Activated T-helper 9 cell treated with anti-CD3 and anti-CD28 coated beads, Interleukin-2, amount 50 U/mL, for 16 hours (primary cell): ENCODE measurements around the gene COL5A3.
"Not testable (repeated sequence)": the region's sequence is repeated elsewhere in the genome, so short reads cannot be mapped to it uniquely, and the experiment has no call there.

Experiments used
- DNase-seq: peaks from one replicate; pipeline ENCODE4 v3.0.0-alpha.2; 2020; ENCODE audit warnings: low read depth

The COL5A3 gene

GRCh38 chr19:9971166-9971897 is 39.0 kb downstream of the COL5A3 start:
- DNase-seq: no peak

- no peak for DNase-seq
Measured at GRCh38 chr19:9970481-9970880, 39.8 kb downstream of the COL5A3 start.

- no peak for DNase-seq
Measured at GRCh38 chr19:9969688-9969975, 40.7 kb downstream of the COL5A3 start.

GRCh38 chr19:9968820-9969687 is 41.2 kb downstream of the COL5A3 start:
- DNase-seq: no peak

GRCh38 chr19:9967326-9967725 is 43.0 kb downstream of the COL5A3 start:
- DNase-seq: no peak

DNA sequence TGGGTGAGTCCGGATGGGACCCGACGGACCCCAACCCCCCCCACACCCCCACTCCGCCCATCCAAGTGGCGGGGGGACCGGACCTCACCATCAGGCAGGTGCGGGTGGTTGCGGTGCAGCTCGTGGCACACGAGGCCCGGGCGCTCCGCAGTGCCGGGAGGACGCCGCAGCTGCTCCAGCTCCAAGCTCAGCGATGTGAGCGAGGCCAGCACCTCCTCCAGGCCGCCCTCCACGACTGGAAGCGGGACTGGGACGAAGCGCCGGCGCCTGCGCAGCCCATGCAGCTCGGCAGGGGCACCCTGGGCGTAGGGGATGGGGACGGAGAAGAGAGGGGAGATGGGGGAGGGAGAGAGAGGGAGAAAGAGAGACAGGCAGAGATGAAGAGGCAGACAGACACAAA is 43.9 kb downstream of the COL5A3 start:
- DNase-seq: no peak

DNA sequence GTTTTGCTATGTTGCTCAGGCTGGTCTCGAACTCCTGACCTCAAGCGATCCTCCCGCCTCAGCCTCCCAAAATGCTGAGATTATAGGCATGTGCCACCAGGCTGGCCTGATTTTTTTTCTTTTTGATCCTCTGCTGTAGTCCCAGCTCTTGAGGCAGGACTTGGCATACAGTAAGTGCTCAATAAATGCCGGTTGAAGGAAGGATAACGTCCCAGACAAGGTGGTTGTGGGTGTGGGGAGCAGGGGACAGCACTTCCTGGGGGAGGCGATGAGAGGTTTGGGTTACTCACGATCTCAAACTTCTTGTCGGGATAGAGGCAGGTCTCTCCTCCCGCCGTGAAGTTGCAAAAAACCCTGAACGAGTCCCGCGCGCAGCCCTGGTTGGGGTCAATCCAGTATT is 44.3 kb downstream of the COL5A3 start:
- DNase-seq: no peak

DNA sequence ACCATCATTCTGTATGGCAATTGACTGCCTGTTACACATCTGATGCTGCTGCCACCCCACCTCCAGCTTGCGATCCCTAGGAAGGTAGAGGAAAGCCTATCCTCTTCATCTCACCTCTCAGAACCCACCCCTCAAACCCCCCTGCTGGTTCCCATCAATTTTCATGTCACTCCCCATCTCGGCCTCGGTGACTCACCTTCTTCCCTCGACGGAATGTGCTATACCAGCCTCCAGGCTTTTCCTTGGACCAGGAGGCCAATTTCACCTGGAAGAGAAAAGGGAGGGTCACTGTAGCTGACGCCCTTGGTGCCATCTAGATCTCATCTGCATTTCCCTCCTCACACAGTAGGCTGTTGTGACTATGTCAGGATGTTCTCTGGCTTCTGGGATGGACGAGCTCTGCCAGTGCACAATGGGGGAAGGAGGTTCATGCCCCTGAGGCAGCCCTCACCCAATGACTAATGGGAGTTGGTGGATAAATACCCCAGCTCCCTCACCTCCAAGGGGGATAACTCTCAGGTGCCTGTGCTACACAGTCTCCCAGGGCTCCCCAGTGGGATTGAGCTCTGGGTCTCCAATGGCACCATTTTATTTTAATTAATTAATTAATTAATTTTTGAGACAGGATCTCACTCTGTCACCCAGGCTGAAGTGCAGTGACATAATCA is 47.5 kb downstream of the COL5A3 start:
- no peak for DNase-seq

- no peak for DNase-seq
Measured at GRCh38 chr19:9961103-9961502, 49.2 kb downstream of the COL5A3 start.

DNA sequence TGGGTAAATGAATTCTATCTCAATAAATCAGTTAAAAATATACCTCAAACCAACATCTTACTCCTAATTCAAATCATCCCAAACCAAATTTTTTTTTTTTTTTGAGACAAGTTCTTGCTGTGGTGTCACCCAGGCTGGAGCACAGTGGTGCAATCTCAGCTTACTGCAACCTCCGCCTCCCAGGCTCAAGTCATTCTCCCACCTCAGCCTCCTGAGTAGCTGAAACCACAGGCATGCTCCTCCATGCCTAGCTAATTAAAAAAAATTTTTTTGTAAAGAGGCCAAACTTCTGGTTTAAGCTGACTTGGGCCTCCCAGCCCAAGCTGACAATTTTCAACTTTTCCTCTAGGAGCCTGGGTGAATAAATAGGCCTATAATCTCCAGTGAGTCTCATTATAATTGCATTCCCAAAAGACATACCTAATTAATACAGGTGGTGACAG is 51.9 kb downstream of the COL5A3 start:
- DNase-seq: no peak

DNA sequence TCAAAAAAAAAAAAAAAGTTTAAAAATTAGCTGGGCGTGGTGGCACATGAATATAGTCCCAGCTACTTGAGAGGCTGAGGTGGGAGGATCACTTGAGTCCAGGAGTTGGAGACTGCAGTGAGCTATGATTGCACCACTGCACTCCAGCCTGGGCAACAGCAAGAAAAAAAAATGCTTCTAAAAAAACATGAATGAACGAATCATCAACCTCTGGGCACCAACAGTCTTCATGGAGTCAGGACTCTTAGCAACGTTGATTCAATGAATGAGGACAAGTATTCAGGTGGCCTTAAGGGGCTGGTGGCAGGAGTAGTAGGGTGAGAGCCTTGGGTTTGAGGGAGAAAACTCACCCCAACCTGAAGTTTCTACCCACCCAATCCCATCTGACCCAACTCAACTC is 53.3 kb downstream of the COL5A3 start:
- no peak for DNase-seq

- no peak for DNase-seq
Measured at GRCh38 chr19:9953802-9954542, 56.3 kb downstream of the COL5A3 start.

DNA sequence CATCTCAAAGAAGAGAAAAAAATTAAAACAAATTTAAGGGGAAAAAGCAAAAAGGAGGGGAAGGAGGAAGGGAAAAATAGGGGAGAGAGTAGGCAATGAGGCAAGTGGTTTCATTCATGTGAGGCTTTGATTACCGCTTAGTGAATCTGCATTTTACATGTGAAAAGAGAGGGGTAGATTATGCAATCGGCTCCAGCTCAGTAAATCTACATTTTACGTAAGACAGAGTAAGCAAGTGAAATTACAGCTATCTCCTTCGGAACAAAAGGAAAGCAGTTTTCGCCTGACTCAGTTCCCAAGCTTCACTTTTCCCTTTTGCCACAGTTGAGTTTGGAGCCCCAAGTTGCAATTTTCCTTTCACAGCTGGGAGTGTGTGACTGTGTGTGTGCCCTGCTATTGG is 58.0 kb downstream of the COL5A3 start:
- no peak for DNase-seq

DNA sequence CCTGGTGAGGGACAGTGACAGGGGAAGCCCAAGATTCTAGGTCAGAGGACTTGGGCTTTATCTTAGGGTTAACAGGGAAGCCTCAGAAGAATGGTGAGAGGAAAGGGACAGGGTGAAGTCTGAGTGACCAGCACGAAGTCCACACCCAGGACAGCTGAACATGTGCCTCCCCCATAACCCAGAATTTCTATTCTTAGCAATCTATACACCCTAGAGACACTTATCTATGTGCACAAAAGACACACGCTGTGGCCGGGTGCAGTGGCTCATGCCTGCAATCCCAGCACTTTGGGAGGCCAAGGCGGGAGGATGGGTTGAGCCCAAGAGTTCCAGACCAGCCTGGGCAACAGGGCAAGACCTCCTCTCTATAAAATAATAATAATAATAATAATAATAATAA is 62.9 kb downstream of the COL5A3 start:
- no peak for DNase-seq

DNA sequence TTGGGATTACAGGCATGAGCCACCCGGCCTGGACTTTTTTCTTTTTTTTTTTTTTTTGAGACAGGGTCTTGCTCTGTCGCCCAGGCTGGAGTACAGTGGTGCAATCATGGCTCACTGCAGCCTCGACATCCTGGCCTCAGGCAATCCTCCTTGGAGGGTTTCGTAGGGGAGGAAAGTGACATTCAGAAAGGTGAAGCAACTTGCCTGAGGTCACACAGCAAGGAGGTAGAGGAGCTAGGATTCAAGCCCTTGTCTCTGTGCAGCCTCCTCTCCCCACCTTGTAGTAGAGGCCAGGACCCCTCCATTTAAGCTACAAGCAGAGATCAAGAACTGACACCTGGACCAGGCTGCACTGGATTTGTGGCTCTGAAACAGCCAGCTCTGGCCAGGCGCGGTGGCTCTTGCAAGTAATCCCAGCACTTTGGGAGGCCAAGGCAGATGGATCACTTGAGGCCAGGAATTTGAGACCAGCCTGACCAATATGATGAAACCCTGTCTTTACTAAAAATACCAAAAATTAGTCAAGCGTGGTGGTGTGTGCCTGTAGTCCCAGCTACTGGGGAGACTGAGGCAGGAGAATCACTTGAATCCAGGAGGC is 63.7 kb downstream of the COL5A3 start:
- DNase-seq: not testable (repeated sequence)

- no peak for DNase-seq
Measured at GRCh38 chr19:9945319-9945966, 64.9 kb downstream of the COL5A3 start.

GRCh38 chr19:9943744-9944143 is 66.6 kb downstream of the COL5A3 start:
- DNase-seq: no peak

DNA sequence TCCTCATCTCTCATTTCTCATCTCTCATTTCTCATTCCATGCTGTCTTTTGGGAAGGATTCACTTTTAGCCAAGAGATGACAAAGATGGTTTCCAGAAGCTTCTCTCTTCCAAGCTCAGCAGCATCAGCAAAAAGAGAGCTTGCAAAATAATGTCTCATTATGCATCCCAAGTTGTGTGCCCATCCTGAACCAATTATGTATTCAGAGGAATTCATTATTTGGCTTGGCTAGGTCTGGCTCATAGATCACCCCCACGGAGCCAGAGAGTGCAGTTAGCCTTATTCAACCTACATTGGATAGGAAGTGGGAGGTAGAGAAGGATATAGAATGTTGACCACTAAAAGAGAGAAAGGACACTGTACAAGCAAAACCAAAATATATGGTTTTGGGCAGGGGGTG is 68.6 kb downstream of the COL5A3 start:
- no peak for DNase-seq

DNA sequence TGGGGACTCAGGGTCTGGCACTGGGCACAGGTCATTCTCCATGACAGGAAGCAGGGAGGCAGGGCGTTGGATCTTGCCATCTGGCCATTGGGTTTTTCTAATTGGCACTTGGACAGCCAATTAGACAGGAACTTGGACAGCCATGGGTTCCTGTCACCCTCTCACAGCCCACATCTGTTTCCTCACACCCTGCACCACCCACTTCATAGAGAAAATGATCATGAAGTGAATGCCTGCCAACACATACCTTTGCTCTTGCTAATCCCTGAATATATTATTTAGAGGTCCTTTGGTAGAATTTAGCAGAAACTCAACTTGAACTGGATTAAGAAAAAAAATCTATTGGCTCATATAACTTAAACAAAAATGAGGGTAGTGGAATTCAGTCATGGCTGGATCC is 69.1 kb downstream of the COL5A3 start:
- no peak for DNase-seq

GRCh38 chr19:9940778-9941177 is 69.5 kb downstream of the COL5A3 start:
- no peak for DNase-seq

- no peak for DNase-seq
Measured at GRCh38 chr19:9939301-9939913, 70.9 kb downstream of the COL5A3 start.
